Raji (cell line): ENCODE results near the gene ZWILCH.

Experiments used
- POLR2A ChIP-seq: IDR thresholded peaks from 2 replicates; pipeline ENCODE4 v1.6.1; 2011; ENCODE audit warnings: low read depth, low read length, control low read depth; ENCODE audit not compliant: insufficient read depth

Gene ZWILCH

GRCh38 chr15:66565141-66565641, 60.1 kb downstream of the ZWILCH start:
- TF ChIP-seq POLR2A, result no peak

GRCh38 chr15:66565741-66566144, 60.6 kb downstream of the ZWILCH start, which contains the start of gene LCTL:
Gene LCTL, minus strand, starts transcription at chr15:66565998. Its CDS starts 633 bp downstream, at chr15:66565365.
- TF ChIP-seq POLR2A, result no peak

- no peak for TF ChIP-seq POLR2A
Observed at GRCh38 chr15:66566963-66567531, 61.9 kb downstream of the ZWILCH start.

GRCh38 chr15:66567897-66568296, 62.8 kb downstream of the ZWILCH start:
- no peak for TF ChIP-seq POLR2A

GRCh38 chr15:66569461-66570137, 64.5 kb downstream of the ZWILCH start:
- no peak for TF ChIP-seq POLR2A

- no peak for TF ChIP-seq POLR2A
Observed at GRCh38 chr15:66570327-66570726, 65.2 kb downstream of the ZWILCH start.

DNA sequence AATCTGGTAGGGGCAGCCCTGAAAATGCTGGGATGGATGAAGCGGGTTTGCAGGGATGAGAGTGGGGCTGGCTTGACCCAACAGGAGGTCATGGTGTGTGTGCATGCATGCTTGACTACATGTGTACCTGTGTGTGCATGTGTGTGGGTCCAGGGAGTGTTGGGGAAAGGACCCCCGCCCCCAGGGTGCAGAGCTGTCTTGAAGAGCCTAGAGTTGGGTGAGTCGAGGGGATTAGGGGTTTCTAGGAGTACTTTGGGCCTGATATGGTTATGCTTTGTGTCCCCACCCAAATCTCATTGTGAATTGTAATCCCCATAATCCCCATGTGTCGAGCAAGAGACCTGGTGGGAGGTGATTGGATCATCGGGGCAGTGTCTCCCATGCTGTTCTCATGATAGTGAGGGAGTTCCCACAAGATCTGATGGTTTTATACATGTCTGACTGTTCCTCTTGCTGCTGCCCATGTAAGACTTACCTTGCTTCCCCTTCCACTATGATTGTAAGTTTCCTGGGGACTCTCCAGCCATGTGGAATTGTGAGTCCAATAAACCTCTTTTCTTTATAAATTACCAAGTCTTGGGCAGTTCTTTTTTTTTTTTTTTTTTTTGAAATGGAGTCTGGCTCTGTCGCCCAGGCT, 65.8 kb downstream of the ZWILCH start:
- no peak for TF ChIP-seq POLR2A

- TF ChIP-seq POLR2A, result no peak
Observed at GRCh38 chr15:66572146-66572545, 67.0 kb downstream of the ZWILCH start.

DNA sequence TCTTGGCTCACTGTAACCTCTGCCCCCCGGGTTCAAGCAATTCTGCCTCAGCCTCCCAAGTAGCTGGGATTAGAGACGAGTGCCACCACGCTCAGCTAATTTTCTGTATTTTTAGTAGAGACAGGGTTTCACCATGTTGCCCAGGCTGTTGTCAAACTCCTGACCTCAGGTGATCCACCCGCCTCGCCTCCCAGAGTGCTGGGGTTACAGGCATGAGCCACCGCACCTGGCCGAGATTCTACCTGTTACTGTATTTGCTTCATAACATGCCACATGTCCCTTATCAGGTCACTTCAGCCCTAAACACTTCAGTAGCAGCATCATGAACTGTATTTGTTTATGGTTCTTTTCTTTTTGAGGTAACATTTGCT, 68.2 kb downstream of the ZWILCH start:
- no peak for TF ChIP-seq POLR2A

DNA sequence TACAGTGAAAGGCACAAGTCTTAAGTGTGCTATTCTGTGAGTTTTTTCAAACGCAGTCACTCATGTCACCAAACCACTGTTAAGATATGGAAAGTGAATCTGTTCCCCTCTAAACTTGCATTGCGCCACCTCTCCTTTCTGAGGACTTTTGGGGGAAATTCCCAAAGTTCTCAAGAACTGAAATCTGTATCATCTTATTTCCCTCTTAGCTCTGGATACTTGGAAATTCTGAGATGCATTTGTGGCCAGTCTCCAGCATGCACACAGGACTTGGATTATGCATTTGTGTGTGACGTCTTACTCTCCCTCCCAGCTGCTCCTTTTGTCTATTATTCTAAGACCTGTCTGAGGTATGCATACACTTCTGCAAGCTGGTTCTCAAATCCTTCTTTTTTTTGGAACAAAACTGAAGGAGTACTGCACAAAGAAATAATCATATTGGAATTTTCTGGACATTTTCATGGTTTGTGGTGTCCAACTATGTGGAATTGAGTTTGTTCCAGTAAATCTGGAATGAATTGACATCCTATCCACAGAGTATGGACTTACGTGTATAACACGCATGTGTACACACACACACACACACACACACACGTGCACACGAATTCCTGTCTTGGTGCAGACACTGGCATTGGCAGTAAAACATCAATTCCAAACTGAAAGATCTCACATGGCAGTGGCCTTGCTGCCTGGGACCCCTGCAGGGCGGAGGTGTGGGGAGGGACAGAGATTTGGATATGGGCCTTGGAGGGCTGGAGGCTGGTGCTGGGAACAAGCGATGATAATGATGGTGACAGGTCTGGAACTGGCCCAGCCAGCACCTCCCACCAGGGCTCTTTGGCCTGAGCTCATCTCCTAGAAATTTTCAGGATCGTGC, 68.8 kb downstream of the ZWILCH start:
- TF ChIP-seq POLR2A, result no peak

GRCh38 chr15:66574596-66574950, 69.4 kb downstream of the ZWILCH start:
- TF ChIP-seq POLR2A, result no peak

DNA sequence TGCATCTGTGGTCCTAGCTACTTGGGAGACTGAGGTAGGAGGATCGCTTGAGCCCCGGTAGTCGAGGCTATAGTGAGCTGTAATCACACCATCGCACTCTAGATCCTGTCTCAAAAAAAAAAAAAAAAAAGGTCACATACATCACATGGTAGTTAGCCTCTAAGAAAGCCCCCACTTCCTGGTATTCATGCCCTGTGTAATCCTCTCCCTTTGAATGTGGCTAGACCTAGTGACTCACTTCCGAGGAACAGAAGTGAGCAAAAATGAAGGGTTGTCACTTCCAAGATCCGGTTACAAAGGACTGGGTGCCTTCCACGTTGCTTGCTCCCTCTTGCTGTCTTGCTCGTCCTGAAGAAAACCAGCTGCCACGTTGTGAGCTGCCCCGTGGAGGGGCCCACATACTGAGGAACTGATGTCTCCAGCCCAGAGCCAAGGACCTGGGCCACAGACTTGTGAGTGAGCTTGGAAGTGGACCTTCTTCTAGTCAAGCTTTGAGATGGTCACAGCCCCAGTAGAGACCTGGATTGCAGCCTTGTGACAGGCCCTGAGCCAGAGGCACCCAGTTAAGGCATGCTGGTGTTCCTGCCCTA, 73.3 kb downstream of the ZWILCH start:
- TF ChIP-seq POLR2A, result no peak

GRCh38 chr15:66580643-66581042, 75.5 kb downstream of the ZWILCH start:
- no peak for TF ChIP-seq POLR2A

DNA sequence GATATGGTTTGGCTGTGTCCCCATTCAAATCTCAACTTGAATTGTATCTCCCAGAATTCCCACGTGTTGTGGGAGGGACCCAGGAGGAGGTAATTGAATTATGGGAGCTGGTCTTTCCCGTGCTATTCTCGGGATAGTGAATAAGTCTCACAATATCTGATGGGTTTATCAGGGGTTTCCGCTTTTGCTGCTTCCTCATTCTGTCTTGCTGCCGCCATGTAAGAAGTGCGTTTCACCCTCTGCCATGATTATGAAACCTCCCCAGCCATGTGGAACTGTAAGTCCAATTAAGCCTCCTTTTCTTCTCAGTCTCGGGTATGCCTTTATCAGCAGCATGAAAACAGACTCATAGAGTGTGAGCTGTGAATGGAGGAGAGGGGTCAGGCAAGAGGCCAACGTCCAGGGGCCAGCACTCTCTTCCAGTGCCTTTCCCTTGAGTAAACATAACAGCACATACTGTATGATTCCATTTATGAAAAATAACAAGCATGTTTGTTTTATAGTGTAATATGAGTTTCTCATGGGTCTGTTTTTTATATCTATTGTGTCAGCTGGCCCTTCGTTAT, 76.9 kb downstream of the ZWILCH start:
- no peak for TF ChIP-seq POLR2A
